HG03439 (cell line): ENCODE measurements around the gene TMEM125.

ENCODE experiments used
- ATAC-seq: cut with Tn5 transposase; IDR thresholded peaks from one replicate; pipeline ENCODE4 v1.9.1; 2021; ENCODE audit warnings: mild to moderate bottlenecking, moderate library complexity; ENCODE audit not compliant: unreplicated experiment

TMEM125 gene

DNA sequence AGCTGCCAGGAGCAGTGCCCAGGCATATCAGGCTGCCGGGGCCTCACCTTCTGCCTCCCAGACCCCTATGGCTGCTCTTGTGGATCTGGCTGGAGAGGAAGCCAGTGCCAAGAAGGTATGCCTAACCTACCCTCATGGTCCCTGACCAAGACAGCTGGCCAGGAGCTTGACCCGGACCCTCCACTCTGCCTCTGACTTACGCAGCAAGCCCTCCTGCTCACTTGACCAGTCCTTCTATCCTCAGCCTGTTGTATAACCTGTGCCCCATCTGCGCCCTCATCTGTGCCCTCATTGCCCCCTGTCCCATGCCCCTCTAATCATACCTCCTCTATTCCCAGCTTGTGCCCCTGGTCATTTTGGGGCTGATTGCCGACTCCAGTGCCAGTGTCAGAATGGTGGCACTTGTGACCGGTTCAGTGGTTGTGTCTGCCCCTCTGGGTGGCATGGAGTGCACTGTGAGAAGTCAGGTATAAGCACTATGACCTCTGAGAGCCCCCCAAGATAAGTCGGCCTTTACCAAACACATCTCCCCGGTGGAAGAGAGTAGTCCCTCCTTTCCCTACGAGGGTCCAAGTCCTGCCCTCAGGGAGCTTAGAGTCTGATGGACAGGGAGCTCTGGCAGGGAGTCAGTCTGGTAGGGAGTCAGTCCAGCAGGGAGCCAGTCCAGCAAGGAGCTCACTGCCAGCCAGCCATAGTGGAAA lies 37.8 kb downstream of the TMEM125 start:
- no peak for ATAC-seq

DNA sequence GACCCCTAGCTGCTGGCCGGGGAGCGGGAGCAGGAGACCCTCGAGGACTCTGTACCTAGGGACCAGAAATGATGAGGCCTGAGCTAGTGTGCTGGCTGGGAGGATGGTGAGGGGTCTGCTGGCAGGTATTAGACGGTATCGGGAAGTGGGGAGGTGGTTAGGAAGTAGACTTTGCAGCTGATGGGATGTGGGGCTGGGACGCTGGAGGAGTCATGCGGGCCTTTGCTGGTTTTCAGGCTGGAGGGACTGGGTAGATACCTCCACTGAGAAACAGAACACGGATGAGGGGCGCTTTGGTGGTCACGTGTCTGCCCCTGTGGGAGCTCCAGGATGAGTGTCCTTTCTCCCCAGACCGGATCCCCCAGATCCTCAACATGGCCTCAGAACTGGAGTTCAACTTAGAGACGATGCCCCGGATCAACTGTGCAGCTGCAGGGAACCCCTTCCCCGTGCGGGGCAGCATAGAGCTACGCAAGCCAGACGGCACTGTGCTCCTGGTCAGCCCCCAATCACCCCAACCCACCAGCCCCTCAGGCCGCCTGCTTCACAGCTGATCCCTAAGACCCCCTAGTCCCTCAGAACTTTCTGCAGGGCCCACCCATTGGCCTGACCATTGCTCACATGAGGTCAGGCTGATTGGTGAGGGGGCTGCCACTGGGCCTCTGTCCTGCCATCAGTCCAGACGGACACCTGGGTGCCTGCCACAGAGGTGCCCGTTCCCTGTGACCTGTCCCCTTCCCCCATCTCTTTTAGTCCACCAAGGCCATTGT lies 39.0 kb downstream of the TMEM125 start:
- no peak for ATAC-seq

DNA sequence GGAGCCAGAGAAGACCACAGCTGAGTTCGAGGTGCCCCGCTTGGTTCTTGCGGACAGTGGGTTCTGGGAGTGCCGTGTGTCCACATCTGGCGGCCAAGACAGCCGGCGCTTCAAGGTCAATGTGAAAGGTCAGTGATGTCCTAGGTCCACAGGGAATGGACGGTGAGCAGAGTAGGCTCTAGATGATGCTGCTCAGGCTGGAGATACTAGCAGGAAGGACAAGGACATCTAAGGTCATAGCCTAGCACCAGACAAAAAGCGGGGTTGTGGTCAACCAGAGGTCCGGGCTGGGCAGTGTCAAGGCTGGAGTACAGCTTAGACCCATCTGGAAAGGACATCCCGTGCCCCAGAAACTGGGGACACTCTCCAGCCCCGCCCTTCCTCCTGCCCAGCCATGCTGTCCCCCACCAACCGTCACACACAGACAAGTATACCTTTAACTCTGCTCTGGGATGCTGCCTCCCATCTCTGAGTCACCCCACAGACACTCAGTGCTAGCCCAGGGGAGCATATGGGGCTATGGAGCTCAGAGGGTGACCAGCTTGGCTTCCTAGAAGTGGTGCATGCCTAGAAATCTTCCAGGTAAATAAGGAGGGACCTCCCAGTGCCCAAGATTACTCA lies 39.7 kb downstream of the TMEM125 start:
- no peak for ATAC-seq

DNA sequence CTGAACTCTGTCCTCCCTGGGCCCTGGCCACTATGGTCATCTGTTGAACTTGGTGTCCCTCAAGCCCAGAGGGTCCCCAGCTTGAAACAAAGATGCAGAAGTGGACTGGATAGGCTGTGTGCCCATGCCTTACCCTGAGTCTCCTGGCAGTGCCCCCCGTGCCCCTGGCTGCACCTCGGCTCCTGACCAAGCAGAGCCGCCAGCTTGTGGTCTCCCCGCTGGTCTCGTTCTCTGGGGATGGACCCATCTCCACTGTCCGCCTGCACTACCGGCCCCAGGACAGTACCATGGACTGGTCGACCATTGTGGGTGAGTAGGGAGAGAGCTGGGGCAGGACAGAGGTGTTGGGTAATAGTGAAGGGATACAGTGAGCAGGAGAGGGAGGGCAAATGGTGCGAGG lies 41.7 kb downstream of the TMEM125 start:
- no peak for ATAC-seq

DNA sequence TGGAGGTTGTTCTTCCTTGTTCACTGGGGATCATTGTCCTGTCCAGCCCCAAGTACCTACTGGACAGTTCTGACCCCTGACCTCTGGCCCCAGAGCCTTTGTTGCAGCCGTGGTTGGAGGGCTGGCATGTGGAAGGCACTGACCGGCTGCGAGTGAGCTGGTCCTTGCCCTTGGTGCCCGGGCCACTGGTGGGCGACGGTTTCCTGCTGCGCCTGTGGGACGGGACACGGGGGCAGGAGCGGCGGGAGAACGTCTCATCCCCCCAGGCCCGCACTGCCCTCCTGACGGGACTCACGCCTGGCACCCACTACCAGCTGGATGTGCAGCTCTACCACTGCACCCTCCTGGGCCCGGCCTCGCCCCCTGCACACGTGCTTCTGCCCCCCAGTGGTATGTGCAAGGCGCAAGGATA lies 42.4 kb downstream of the TMEM125 start:
- ATAC-seq = no peak

DNA sequence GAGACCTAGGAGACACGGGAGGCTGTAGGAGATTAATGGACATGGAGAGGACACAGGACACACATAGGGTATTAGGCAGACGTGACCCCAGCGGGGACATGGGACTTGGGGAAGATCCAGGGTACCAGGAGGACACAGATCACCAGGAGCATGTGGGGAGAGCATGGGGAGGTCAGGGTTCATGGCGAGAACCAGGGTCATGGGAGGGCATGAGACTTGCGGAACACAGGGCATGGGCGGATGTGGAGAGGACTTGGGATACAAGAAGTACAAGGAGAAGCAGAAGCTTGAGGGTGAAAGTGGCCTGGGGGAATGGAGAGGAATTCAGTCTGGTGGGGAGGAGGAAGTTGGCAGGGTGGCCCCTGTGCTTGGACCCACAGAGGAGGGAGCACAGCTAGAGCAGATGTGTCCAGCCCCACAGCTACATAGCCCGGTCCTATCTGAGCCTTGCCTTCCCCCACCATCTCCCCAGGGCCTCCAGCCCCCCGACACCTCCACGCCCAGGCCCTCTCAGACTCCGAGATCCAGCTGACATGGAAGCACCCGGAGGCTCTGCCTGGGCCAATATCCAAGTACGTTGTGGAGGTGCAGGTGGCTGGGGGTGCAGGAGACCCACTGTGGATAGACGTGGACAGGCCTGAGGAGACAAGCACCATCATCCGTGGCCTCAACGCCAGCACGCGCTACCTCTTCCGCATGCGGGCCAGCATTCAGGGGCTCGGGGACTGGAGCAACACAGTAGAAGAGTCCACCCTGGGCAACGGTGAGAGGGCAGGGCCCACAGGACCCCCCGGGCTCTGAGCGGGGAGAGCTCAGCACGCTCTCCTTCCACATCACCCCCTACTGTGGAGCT lies 43.1 kb downstream of the TMEM125 start:
- ATAC-seq = no peak

DNA sequence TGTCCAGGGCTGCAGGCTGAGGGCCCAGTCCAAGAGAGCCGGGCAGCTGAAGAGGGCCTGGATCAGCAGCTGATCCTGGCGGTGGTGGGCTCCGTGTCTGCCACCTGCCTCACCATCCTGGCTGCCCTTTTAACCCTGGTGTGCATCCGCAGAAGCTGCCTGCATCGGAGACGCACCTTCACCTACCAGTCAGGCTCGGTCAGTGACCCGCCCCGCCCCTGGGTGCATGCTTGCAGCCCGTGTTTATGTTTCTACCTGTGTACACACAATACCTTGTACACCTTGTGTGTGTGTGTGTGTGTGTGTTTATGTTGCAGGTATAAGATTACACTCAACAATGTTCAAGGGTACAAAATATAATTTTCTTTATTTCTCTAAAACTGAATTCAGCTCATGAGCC lies 44.0 kb downstream of the TMEM125 start:
- ATAC-seq = no peak

DNA sequence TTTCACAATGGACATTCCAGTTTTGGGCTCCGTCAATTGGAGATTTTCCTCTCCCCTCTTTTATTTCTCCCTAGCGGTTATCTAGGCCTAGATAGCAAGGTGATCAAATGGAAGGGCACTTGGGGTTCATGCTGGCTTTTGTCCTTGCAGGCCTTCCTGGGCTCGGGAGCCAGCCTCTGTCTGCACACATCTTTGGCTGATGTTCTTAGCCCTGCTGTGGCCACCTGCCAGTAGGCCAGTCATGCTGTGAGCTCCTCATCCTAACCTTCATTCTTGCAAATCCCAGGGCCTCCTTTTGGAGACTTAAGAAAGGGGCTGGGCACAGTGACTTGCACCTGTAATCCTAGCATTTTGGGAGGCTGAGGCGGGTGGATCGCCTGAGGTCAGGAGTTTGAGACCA lies 44.5 kb downstream of the TMEM125 start:
- no peak for ATAC-seq

DNA sequence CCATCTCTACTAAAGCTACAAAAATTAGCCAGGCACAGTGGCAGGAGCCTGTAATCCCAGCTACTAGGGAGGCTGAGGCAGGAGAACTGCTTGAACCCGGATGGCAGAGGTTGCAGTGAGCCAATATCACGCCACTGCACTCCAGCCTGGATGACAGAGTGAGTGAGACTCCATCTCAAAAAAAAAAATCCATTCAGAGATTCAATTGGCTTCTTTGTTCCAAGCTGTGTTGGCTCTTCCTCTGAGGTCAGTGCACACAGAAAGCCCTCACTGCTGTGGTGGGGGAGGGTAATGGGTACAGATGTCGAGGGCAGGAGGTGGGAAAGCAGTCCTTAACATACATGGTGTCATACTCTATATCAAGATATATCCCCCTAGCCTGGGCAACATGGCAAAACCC lies 45.7 kb downstream of the TMEM125 start:
- ATAC-seq = no peak

DNA sequence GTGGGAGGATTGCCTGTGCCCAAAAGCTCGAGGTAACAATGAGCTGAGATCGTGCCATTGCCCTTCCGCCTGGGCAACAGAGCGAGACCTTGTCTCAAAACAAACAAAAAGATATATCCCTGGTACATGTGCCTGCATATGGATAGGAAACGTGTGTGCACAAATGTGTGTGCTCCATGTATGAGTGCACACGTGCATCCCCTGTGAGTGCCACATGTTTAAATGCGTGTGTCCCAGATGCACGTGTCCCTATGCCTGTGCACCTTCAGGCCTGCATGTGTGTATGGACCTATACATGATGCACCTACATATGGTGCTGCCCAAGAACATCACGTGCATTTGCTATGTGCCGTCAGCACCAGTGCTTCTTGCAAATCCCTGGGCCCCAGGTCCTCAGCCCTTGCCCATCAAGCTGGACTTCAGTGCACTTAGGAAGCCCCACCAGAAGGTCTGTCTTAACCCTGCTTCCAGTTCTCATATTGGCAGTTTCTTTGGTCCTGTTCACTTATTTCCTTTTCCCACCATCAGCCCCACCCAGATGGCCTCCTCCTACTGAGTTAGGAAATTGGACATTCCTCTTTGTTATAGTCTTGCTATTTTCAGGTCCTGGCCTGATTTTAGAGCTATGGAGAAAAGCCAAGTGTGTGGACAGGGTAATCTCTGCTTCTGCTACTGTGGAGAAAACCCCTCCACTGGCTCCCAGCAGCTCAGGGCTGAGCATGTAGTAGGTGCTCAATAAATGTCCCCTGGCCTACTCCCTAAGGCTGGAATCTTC lies 46.4 kb downstream of the TMEM125 start:
- no peak for ATAC-seq

DNA sequence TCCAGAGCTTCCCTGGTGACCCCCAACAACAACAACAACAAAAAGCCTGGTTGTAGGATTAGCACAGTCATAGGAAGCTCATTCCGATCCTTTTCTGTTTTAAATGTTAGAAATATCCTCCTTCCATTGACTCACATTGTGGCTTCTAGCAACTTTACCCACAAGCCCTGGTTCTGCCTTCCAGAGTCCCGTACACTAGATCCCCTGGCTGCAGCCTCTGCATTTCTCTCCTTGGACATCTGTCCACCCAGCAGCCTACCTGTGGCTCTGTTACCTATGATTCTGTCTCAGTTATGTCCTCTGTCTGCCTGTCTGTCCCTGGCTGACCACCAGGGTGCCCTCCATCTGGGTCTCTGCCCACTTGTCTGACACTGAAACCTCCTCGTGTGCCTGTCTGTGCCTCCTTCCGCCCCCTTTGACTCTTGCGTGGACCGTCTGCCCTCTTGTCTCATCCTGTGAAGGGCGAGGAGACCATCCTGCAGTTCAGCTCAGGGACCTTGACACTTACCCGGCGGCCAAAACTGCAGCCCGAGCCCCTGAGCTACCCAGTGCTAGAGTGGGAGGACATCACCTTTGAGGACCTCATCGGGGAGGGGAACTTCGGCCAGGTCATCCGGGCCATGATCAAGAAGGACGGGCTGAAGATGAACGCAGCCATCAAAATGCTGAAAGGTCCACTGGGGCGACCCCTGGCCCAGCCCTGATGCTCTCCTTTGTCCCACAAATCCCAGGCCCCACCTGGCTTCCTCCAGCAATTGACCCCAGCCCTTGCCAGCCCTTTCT lies 47.1 kb downstream of the TMEM125 start:
- ATAC-seq = no peak

DNA sequence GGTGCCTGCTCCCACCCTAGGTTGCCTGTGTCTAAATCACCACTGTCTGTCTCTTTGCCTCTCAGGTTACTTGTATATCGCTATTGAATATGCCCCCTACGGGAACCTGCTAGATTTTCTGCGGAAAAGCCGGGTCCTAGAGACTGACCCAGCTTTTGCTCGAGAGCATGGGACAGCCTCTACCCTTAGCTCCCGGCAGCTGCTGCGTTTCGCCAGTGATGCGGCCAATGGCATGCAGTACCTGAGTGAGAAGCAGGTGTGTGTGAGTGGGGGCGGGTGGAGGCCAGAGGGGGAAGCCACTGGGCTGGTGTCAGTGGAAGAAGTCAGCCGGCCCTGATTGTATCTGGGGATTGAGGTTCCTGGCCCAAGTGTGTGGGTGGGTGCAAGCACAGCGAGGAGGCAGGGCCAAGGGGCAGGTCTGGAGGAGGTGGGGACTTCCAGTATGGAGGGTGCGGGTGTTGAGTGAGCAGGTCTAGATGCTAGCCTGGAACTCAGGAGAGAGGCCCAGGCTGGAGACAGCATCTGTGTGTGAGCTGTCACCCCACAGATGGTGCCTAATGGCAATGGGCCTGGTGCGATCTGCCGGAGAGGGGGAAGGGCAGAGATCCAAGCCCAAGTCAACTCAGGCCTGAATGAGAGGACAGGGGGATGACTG lies 48.2 kb downstream of the TMEM125 start:
- ATAC-seq = no peak

DNA sequence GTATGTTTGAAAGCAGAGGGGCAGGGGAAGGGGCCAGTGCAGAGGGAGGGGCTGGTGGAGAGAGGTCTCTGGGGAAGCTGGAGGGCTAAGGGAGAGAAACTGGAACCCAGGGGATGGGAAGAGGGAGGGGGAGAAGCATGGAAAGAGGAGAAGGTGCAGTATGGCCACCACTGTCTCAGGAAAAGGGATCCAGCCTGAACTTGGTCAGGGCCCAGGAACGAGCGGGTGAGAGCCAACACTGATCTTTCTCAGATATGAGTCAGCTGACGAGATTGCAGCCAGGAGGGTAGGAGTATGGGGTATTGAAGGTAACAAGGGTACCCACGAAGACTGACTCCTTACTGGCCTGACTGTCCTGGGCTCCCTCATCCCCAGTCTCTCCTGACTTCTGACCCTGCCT lies 49.0 kb downstream of the TMEM125 start:
- no peak for ATAC-seq

DNA sequence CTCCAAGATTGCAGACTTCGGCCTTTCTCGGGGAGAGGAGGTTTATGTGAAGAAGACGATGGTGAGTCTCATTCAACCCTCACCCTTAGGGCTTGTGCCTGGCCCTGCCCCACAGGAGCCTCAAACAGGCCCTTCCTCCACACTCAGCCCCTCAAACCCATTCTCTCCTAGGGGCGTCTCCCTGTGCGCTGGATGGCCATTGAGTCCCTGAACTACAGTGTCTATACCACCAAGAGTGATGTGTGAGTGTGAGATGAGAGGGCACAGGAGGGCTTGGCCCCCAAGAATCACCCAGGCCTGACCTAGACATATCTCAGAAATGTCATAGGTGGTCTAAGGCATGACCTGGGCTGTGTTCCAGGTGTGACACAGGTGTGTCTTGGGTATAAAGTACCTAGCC lies 49.5 kb downstream of the TMEM125 start:
- ATAC-seq = no peak

DNA sequence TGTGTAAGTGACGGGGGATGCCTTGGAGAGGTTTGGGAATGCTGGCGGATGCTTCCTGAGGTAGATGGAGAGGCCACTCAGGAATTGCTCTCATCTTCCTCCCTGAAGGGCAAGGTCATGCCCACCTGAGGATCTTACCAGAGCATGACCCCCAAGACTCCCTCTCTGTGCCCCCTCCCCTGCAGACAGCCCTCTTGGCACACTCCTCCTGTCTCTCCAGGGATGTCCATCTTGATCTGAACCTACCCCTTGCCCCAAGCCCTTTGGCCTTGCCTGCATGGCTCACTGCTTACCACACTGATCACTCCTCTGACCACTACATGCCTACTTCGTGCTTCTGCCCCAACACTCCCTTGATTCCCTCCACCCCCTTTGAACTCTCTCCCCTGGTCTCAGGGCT lies 50.0 kb downstream of the TMEM125 start:
- ATAC-seq = no peak

DNA sequence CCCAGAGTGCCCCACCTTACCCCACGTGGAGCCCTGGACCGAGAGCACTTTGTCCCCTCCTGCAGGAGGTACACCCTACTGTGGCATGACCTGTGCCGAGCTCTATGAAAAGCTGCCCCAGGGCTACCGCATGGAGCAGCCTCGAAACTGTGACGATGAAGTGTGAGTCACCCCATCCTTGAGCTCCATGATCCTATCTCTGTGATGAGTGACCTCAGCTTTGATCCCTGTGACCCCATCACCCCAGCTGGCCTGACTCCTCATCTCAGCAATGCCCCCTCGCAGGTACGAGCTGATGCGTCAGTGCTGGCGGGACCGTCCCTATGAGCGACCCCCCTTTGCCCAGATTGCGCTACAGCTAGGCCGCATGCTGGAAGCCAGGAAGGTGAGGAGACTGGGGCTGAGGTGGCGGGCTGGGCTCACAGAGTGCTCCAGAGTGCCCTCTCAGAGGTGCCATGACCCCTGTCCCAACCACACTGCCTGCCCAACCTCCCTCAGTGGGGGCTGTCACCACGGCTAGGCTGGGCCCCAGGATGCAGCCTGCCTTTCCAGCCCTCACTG lies 51.6 kb downstream of the TMEM125 start:
- ATAC-seq = no peak

DNA sequence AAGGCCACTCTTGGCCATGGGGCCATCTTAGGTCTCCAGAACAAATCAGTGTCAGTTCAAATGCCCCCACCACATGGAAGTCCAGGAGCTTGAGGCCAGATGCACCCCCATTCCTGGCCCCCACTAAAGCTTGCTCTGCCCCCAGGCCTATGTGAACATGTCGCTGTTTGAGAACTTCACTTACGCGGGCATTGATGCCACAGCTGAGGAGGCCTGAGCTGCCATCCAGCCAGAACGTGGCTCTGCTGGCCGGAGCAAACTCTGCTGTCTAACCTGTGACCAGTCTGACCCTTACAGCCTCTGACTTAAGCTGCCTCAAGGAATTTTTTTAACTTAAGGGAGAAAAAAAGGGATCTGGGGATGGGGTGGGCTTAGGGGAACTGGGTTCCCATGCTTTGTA lies 52.7 kb downstream of the TMEM125 start:
- no peak for ATAC-seq
